ENCODE results near the gene RREB1. TPM values are rescaled to one million over a fixed set of nuclear protein-coding genes. Genes with fewer than 3 reads are reported as not detected.
A peak's percentile ranks its signal among the peaks of the same experiment; 100 is the strongest.

The RREB1 gene
- total RNA-seq, 4 donors from 2014 or later: 56.2 to 102 (median 62.6) TPM

DNA sequence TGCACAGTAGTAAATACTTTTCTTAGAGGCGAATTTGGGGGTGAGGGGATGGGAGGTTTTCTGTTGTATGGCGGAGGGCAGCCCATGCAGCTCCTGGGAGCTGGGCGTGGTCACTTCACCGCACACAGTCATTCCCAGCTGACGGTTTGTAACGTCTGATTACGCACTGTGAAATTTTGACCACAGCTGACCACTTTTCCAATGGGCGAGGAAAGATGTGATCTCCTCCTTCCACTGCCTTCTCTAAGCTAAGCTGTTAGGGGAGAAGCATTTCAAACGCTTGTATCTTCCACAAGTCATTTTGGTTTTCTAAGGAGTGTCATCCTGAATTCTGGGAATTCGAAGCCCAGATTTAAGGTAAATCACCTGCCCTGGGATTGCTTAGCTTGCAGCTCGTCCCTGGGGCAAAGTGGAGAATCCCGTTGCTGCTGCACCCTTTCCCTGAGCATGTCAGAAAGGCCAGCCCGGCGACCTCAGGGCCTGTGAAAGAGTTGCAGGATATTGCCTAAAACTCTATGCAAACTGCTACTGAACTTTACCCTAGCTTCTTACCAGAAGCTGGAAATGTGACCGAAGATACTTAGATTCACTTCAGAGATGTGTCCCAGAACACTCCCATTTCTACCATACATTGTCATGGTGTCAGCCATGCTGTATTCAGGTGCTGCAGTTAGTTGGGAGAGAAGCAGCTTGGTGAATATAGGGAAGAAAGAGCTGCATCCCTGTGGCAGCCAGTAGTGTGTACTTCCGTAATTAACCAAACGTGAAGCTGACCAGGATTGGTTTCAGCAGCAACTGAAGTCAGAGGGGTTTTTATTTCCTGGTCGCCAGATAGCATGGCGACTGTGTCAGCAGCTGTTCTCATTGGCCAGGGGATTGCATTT, 58.9 kb downstream of the RREB1 start:
- H3K4me1 ChIP-seq: peaks cover 81% of the 10 kb centered on the region
- H3K27me3 ChIP-seq: no peaks in the 10 kb centered on the region
- H3K27ac ChIP-seq: peak overlapping the region; percentile 27
- no peak for DNase-seq (ENCODE audit: low spot score in 2 of 2)
- H3K9me3 ChIP-seq: no peaks in the 10 kb centered on the region
- WGBS: 71% methylated on average over 17 of the region's 19 CpGs
- no peak overlapping the region for H3K4me3 ChIP-seq
- H3K36me3 ChIP-seq: no peaks in the 10 kb centered on the region
- TF ChIP-seq, protein P1, sequence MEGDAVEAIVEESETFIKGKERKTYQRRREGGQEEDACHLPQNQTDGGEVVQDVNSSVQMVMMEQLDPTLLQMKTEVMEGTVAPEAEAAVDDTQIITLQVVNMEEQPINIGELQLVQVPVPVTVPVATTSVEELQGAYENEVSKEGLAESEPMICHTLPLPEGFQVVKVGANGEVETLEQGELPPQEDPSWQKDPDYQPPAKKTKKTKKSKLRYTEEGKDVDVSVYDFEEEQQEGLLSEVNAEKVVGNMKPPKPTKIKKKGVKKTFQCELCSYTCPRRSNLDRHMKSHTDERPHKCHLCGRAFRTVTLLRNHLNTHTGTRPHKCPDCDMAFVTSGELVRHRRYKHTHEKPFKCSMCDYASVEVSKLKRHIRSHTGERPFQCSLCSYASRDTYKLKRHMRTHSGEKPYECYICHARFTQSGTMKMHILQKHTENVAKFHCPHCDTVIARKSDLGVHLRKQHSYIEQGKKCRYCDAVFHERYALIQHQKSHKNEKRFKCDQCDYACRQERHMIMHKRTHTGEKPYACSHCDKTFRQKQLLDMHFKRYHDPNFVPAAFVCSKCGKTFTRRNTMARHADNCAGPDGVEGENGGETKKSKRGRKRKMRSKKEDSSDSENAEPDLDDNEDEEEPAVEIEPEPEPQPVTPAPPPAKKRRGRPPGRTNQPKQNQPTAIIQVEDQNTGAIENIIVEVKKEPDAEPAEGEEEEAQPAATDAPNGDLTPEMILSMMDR (IDR thresholded peaks at IDR 0.05): no peak
- TF ChIP-seq POLR2A (IDR thresholded peaks at IDR 0.05) (no peak), POLR2AphosphoS5 (IDR thresholded peaks at IDR 0.05) (no peak), EP300 (IDR thresholded peaks at IDR 0.05) (no peak)

DNA sequence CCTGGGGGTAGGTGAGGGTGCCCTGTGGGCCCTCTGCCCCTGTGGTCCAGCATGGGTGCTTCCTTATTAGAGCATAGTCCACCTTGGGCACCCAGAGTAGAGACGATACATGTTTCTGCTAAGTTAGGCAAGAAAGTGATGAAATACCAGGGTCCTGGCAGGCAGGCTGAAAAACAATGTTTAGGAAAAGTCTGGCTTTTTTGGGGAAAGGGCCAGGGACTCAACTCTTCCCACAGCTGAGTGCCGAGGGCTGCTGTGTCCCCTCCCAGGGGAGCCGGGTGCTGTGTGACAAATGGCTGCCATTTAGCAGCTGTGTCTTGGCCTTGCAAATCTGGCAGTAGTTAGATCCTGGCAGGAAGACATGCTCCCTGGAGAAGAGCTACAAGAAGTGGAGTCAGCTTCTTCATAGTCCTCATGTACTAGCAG, 61.5 kb downstream of the RREB1 start:
- Histone ChIP-seq H3K4me1 (peaks cover 82% of the 10 kb centered on the region), H3K27me3 (no peaks in the 10 kb centered on the region), H3K36me3 (no peaks in the 10 kb centered on the region), H3K27ac (peak overlapping the region; percentile 53), H3K9me3 (no peaks in the 10 kb centered on the region), H3K4me3 (no peak overlapping the region)
- no peak for TF ChIP-seq POLR2A (IDR thresholded peaks at IDR 0.05)
- peak in 1 of 3 donors; percentile 22 for TF ChIP-seq POLR2AphosphoS5 (IDR thresholded peaks at IDR 0.05)
- TF ChIP-seq, protein P1 (IDR thresholded peaks at IDR 0.05): peak in 1 of 2 donors; percentile 10
- 27% methylated on average over 3 of the region's 3 CpGs for WGBS
- DNase-seq (ENCODE audit: low spot score in 2 of 2): peak in 1 of 2 donors; percentile 84

- H3K27ac ChIP-seq: peak overlapping the region; percentile 24
- H3K4me3 ChIP-seq: no peak overlapping the region
- DNase-seq (ENCODE audit: low spot score in 2 of 2): no peak
- WGBS: 82% methylated on average over 5 of the region's 6 CpGs
- H3K36me3 ChIP-seq: no peaks in the 10 kb centered on the region
- no peaks in the 10 kb centered on the region for H3K27me3 ChIP-seq
- TF ChIP-seq EP300 (IDR thresholded peaks at IDR 0.05): no peak
- TF ChIP-seq, protein P1 (IDR thresholded peaks at IDR 0.05): no peak
- no peak for TF ChIP-seq POLR2AphosphoS5 (IDR thresholded peaks at IDR 0.05)
- no peak for TF ChIP-seq POLR2A (IDR thresholded peaks at IDR 0.05)
- peaks cover 80% of the 10 kb centered on the region for H3K4me1 ChIP-seq
- no peaks in the 10 kb centered on the region for H3K9me3 ChIP-seq
Measured at GRCh38 chr6:7170117-7170732, 62.5 kb downstream of the RREB1 start.

DNA sequence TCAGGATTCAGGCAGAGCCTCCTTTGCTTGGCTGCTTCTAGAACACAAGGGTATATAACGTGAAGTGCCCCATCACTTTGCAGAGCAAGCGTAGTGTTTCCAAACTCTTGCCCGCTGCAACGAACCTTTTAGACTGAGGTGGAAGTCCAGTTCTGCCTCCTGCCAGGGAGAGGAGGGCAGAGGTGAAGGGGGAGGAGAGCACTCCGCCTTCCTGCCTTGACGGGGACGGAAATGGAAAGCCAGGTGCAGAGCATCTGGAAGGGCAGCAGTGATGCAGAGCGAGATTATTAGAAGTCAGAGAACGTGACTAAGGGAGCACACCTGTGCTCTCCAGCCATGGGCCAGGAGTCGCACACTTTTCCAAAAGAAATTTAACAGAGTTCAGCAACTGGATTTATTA, 63.4 kb downstream of the RREB1 start:
- Histone ChIP-seq H3K27ac (no peak overlapping the region), H3K4me3 (no peak overlapping the region), H3K36me3 (no peaks in the 10 kb centered on the region), H3K27me3 (no peaks in the 10 kb centered on the region), H3K9me3 (no peaks in the 10 kb centered on the region), H3K4me1 (peaks cover 80% of the 10 kb centered on the region)
- DNase-seq (ENCODE audit: low spot score in 2 of 2): no peak
- WGBS: 73% methylated on average over 8 of the region's 10 CpGs
- TF ChIP-seq POLR2AphosphoS5 (IDR thresholded peaks at IDR 0.05): no peak
- TF ChIP-seq, protein P1 (IDR thresholded peaks at IDR 0.05): no peak
- no peak for TF ChIP-seq POLR2A (IDR thresholded peaks at IDR 0.05)
- no peak for TF ChIP-seq EP300 (IDR thresholded peaks at IDR 0.05)

DNA sequence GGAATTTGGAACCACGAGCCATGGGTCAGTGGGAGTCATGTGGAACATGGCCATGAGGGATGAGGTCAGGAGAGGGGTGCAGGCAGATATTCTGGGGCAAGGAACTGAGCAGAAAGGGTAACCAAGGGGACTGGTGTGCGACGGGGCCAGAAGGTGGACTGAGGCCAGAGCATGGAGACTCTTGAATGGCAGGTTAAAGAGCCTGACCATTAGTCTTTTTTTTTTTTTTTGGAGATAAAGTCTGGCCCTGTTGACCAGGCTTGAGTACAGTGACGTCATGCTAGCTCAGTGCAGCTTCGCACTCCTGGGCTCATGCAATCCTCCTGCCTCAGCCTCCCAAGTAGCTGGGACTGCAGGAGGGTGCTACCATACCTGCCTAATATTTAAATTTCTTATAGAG, 64.0 kb downstream of the RREB1 start:
- no peak for DNase-seq (ENCODE audit: low spot score in 2 of 2)
- WGBS: 98% methylated on average over 5 of the region's 5 CpGs

More for the DNA sequence above, 64.0 kb downstream of the RREB1 start:
- Histone ChIP-seq H3K4me1 (peaks cover 80% of the 10 kb centered on the region), H3K4me3 (no peak overlapping the region), H3K27me3 (no peaks in the 10 kb centered on the region), H3K9me3 (no peaks in the 10 kb centered on the region), H3K36me3 (no peaks in the 10 kb centered on the region), H3K27ac (no peak overlapping the region)
- TF ChIP-seq POLR2A (IDR thresholded peaks at IDR 0.05): no peak
- TF ChIP-seq, protein P1 (IDR thresholded peaks at IDR 0.05): no peak
- no peak for TF ChIP-seq POLR2AphosphoS5 (IDR thresholded peaks at IDR 0.05)
- TF ChIP-seq EP300 (IDR thresholded peaks at IDR 0.05): no peak

Data from suprapubic skin (tissue), 4 donors.